PC-9 (cell line): ENCODE results near the gene SPTSSB. TPM values are rescaled to one million over a fixed set of nuclear protein-coding genes. Genes with fewer than 3 reads are reported as not detected.

Source experiments
- BruUV-seq: library from RNA; stranded (reverse); fragments of 400-500 nt; replicated peaks from 2 replicates; lab custom pipeline; 2021; lab: Mats Ljungman, UMichigan
- CTCF ChIA-PET: fragments of 300-600 bp; sonication (Branson Sonifier 250); formaldehyde crosslinking; loops from one replicate; lab custom pipeline; 2022; ENCODE audit warnings: antibody characterized with exemption; lab: Charles Lee
- POLR2A ChIA-PET: fragments of 300-600 bp; sonication (Branson Sonifier 250); formaldehyde crosslinking; loops from one replicate; lab custom pipeline; 2022; ENCODE audit warnings: antibody characterized with exemption; ENCODE audit not compliant: unreplicated experiment; lab: Charles Lee
- DNase-seq, 2 experiments: peaks; one replicate each; pipeline versions ENCODE4 v3.0.0 to v3.0.0-alpha.2; 2015 to 2022; ENCODE audit warnings: mixed read lengths in 1 of 2
- H2AFZ ChIP-seq: fragments of 200-600 bp; sonication (generic); 2 replicates; pipeline ENCODE4 v1.8.1; 2017; ENCODE audit warnings: antibody characterized with exemption
- H3F3A ChIP-seq: fragments of 200-600 bp; sonication (generic); 2 replicates; pipeline ENCODE4 v1.8.1; 2017; ENCODE audit warnings: antibody characterized with exemption, mild to moderate bottlenecking, low read depth; ENCODE audit not compliant: insufficient read depth
- H3K27ac ChIP-seq: fragments of 200-600 bp; sonication (generic); 2 replicates; pipeline ENCODE4 v1.6.1; 2016; ENCODE audit warnings: mixed run types
- H3K27me3 ChIP-seq: fragments of 200-600 bp; sonication (generic); 2 replicates; pipeline ENCODE4 v1.6.1; 2016; ENCODE audit warnings: low read depth, mixed run types; ENCODE audit not compliant: insufficient read depth
- H3K36me3 ChIP-seq: fragments of 200-600 bp; sonication (generic); 2 replicates; pipeline ENCODE4 v1.6.1; 2016; ENCODE audit warnings: low read depth, mixed run types
- H3K4me1 ChIP-seq: fragments of 200-600 bp; sonication (generic); replicated peaks from 2 replicates; pipeline ENCODE4 v1.6.1; 2016; ENCODE audit warnings: mixed run types; ENCODE audit not compliant: insufficient read depth
- H3K4me2 ChIP-seq: fragments of 200-600 bp; sonication (generic); 2 replicates; pipeline ENCODE4 v1.6.1; 2017; ENCODE audit warnings: mixed run types
- H3K4me3 ChIP-seq: fragments of 200-600 bp; sonication (generic); 2 replicates; pipeline ENCODE4 v1.6.1; 2016; ENCODE audit warnings: mixed run types
- H3K79me2 ChIP-seq: fragments of 200-600 bp; sonication (generic); 2 replicates; pipeline ENCODE4 v1.6.1; 2017; ENCODE audit warnings: low read depth, mixed run types
- H3K9me2 ChIP-seq: fragments of 200-600 bp; sonication (generic); 2 replicates; pipeline ENCODE4 v1.8.1; 2017; ENCODE audit warnings: mild to moderate bottlenecking; ENCODE audit not compliant: insufficient read depth
- H3K9me3 ChIP-seq: fragments of 200-600 bp; sonication (generic); 2 replicates; pipeline ENCODE4 v1.8.1; 2016; ENCODE audit warnings: low read depth; ENCODE audit not compliant: insufficient read depth
- H4K20me1 ChIP-seq: fragments of 200-600 bp; sonication (generic); 2 replicates; pipeline ENCODE4 v1.8.1; 2017; ENCODE audit not compliant: insufficient read depth
- CTCF ChIP-seq: fragments of 200-600 bp; sonication (generic); conservative IDR thresholded peaks from 2 replicates; pipeline ENCODE4 v1.6.1; 2017; ENCODE audit warnings: mixed run types, antibody characterized with exemption, mild to moderate bottlenecking, moderate library complexity
- EZH2 ChIP-seq: fragments of 200-600 bp; sonication (generic); IDR thresholded peaks from 2 replicates; pipeline ENCODE4 v1.8.0; 2017; ENCODE audit warnings: antibody characterized with exemption, low read depth
- intact Hi-C: fragments of 100-400 bp; cut with micrococcal nuclease; formaldehyde crosslinking; loops from one replicate; pipeline ENCODE4 v1.10.0; 2022; ENCODE audit not compliant: unreplicated experiment
- total RNA-seq: library from RNA; stranded (reverse); gene quantifications from 2 replicates; pipeline ENCODE4 v1.2.3, GENCODE V29; 2021

SPTSSB gene
- total RNA-seq, 1 experiment from 2014 or later = 4.0 TPM

GRCh38 chr3:161296814-161297213, 74.5 kb downstream of the SPTSSB start:
- CTCF ChIA-PET = no interaction called here
- BruUV-seq = no TSS peak

GRCh38 chr3:161295325-161295724, 76.0 kb downstream of the SPTSSB start:
- no peaks in the 10 kb centered on the region for H3K27me3 ChIP-seq
- ChIA-PET CTCF (no interaction called here), POLR2A (no interaction called here)
- H3K4me3 ChIP-seq = no peak overlapping the region
- 0 out of 2 replicates have a peak, but pooled peaks cover 9% of the 10 kb centered on the region for H3F3A ChIP-seq
- no peak overlapping the region for H3K4me2 ChIP-seq
- H3K27ac ChIP-seq = no peak overlapping the region
- no peaks in the 10 kb centered on the region for H3K9me2 ChIP-seq
- peaks cover 24% of the 10 kb centered on the region for H3K4me1 ChIP-seq
- BruUV-seq = no TSS peak
- H4K20me1 ChIP-seq = no peaks in the 10 kb centered on the region
- H3K79me2 ChIP-seq = no peaks in the 10 kb centered on the region
- intact Hi-C loops = no loop called here
- DNase-seq = peak in 1 of 2 experiments; percentile 50
- no peaks in the 10 kb centered on the region for H3K36me3 ChIP-seq
- TF ChIP-seq EZH2 (no peak), CTCF (no peak)
- peaks cover 8% of the 10 kb centered on the region; the same call in 1 of the 2 replicates for H3K9me3 ChIP-seq
- H2AFZ ChIP-seq = no peak overlapping the region

More at GRCh38 chr3:161296814-161297213, 74.5 kb downstream of the SPTSSB start:
- H3F3A ChIP-seq = no peaks in the 10 kb centered on the region
- H3K27ac ChIP-seq = no peak overlapping the region
- H3K27me3 ChIP-seq = no peaks in the 10 kb centered on the region
- intact Hi-C loops = no loop called here
- no peak overlapping the region for H3K4me2 ChIP-seq
- no peak for TF ChIP-seq EZH2
- no peak for TF ChIP-seq CTCF
- H3K36me3 ChIP-seq = no peaks in the 10 kb centered on the region
- H3K4me3 ChIP-seq = no peak overlapping the region
- POLR2A ChIA-PET = no interaction called here
- peaks cover 11% of the 10 kb centered on the region for H3K4me1 ChIP-seq
- H3K79me2 ChIP-seq = no peaks in the 10 kb centered on the region
- DNase-seq = no peak
- H2AFZ ChIP-seq = no peak overlapping the region
- H3K9me2 ChIP-seq = no peaks in the 10 kb centered on the region
- peaks cover 8% of the 10 kb centered on the region; the same call in 1 of the 2 replicates for H3K9me3 ChIP-seq
- H4K20me1 ChIP-seq = no peaks in the 10 kb centered on the region

Other genes starting within 250 kb of the SPTSSB start
- gene NMD3, start 150.2 kb downstream of the SPTSSB start, total RNA-seq = 56.5 and 64.2 TPM in 2 replicates
- not detected in 2 replicates for gene OTOL1, start 125.3 kb upstream of the SPTSSB start, total RNA-seq